Neuronal stem cell (in vitro differentiated cells): ENCODE measurements around the gene BARX2.

Source experiments
- DNase-seq: peaks from one replicate; pipeline ENCODE4 v3.0.0-alpha.2; 2013; ENCODE audit warnings: low spot score
- H2AFZ ChIP-seq: one replicate; pipeline ENCODE4 v1.6.1; 2013; ENCODE audit warnings: mild to moderate bottlenecking, low read length, inconsistent platforms
- H2AK5ac ChIP-seq: 2 replicates; pipeline ENCODE4 v1.6.1; 2013; ENCODE audit warnings: low read depth, mild to moderate bottlenecking, inconsistent platforms, low read length, moderate library complexity, mixed read lengths
- H2BK120ac ChIP-seq: 2 replicates; pipeline ENCODE4 v1.6.1; 2013; ENCODE audit warnings: low read depth, mild to moderate bottlenecking, inconsistent platforms, low read length, moderate library complexity, mixed read lengths
- H2BK12ac ChIP-seq: one replicate; pipeline ENCODE4 v1.6.1; 2013; ENCODE audit warnings: low read length, inconsistent platforms
- H2BK15ac ChIP-seq: 2 replicates; pipeline ENCODE4 v1.6.1; 2013; ENCODE audit warnings: mild to moderate bottlenecking, low read length, inconsistent platforms, mixed read lengths
- H2BK5ac ChIP-seq: one replicate; pipeline ENCODE4 v1.6.1; 2013; ENCODE audit warnings: inconsistent platforms, mild to moderate bottlenecking, low read length, moderate library complexity
- H3K14ac ChIP-seq: one replicate; pipeline ENCODE4 v1.6.1; 2013; ENCODE audit warnings: low read length, inconsistent platforms
- H3K18ac ChIP-seq: 2 replicates; pipeline ENCODE4 v1.6.1; 2013; ENCODE audit warnings: low read length, inconsistent platforms
- H3K23ac ChIP-seq: 2 replicates; pipeline ENCODE4 v1.6.1; 2013; ENCODE audit warnings: low read depth, mild to moderate bottlenecking, mixed read lengths, low read length, inconsistent platforms; ENCODE audit not compliant: poor library complexity
- H3K27ac ChIP-seq: replicated peaks from 3 replicates; pipeline ENCODE4 v1.5.1; 2013; ENCODE audit warnings: low read length, inconsistent platforms
- H3K27me3 ChIP-seq, 3 experiments: 2 replicates each; pipeline ENCODE4 v1.6.1; 2013; ENCODE audit warnings: low read length in 3 of 3, mild to moderate bottlenecking in 2 of 3, inconsistent platforms in 1 of 3, low read depth in 1 of 3, mixed read lengths in 1 of 3, moderate library complexity in 1 of 3; ENCODE audit not compliant: control insufficient read depth in 3 of 3, insufficient read depth in 3 of 3
- H3K36me3 ChIP-seq, 2 donors: replicated peaks in 1 of 2; 2 replicates each; pipeline ENCODE4 v1.6.1; 2013; ENCODE audit warnings: low read length in 2 of 2; ENCODE audit not compliant: control insufficient read depth in 2 of 2, insufficient read depth in 2 of 2
- H3K4ac ChIP-seq: 2 replicates; pipeline ENCODE4 v1.6.1; 2013; ENCODE audit warnings: inconsistent platforms, mild to moderate bottlenecking, low read length, moderate library complexity
- H3K4me1 ChIP-seq, 2 donors: 1 replicate in 1 of 2; 2 replicates in 1 of 2; pipeline ENCODE4 v1.6.1; 2013; ENCODE audit warnings: low read length in 2 of 2, low read depth in 1 of 2; ENCODE audit not compliant: control insufficient read depth in 2 of 2, insufficient read depth in 1 of 2
- H3K4me2 ChIP-seq: one replicate; pipeline ENCODE4 v1.6.1; 2013; ENCODE audit warnings: mild to moderate bottlenecking, low read length, inconsistent platforms; ENCODE audit not compliant: insufficient read depth, poor library complexity, severe bottlenecking
- H3K4me3 ChIP-seq, 2 donors: 2 replicates each; pipeline ENCODE4 v1.5.1; 2013; ENCODE audit warnings: low read length in 2 of 2, mild to moderate bottlenecking in 2 of 2, inconsistent platforms in 1 of 2, moderate library complexity in 1 of 2
- H3K79me1 ChIP-seq: one replicate; pipeline ENCODE4 v1.6.1; 2013; ENCODE audit warnings: low read depth, mild to moderate bottlenecking, inconsistent platforms, low read length, moderate library complexity
- H3K9ac ChIP-seq: one replicate; pipeline ENCODE4 v1.6.1; 2013; ENCODE audit warnings: mild to moderate bottlenecking, low read depth, low read length, inconsistent platforms; ENCODE audit not compliant: poor library complexity
- H3K9me3 ChIP-seq, 2 donors: replicated peaks in 1 of 2; 2 replicates each; pipeline versions ENCODE3 to v1.6.1; 2013; ENCODE audit warnings: low read length in 2 of 2, mild to moderate bottlenecking in 2 of 2, inconsistent platforms in 1 of 2, low read depth in 1 of 2, mixed read lengths in 1 of 2, moderate library complexity in 1 of 2; ENCODE audit not compliant: control insufficient read depth in 2 of 2, insufficient read depth in 1 of 2
- H4K8ac ChIP-seq: one replicate; pipeline ENCODE4 v1.6.1; 2013; ENCODE audit warnings: low read depth, mild to moderate bottlenecking, inconsistent platforms, low read length, moderate library complexity
- H4K91ac ChIP-seq: one replicate; pipeline ENCODE4 v1.6.1; 2013; ENCODE audit warnings: low read length, low read depth, mild to moderate bottlenecking, inconsistent platforms; ENCODE audit not compliant: poor library complexity
- WGBS, 2 donors: extraction: QIAGEN DNeasy Blood & Tissue Kit; methylation state at CpG; one replicate each; pipeline ENCODE4 v1.1.7; 2013; ENCODE audit warnings: missing lambda C conversion rate in 2 of 2, mixed read lengths in 1 of 2; ENCODE audit not compliant: insufficient read length in 2 of 2, insufficient replicate concordance in 1 of 2; ENCODE audit errors: extremely low coverage in 2 of 2; 5-methylcytosine and 5-hydroxymethylcytosine counted together

Gene BARX2

GRCh38 chr11:129359748-129360147 is 15.9 kb upstream of the BARX2 start:
- no CpG with 5 or more reads among the region's 2 CpGs for WGBS, 2 donors
- H3K14ac ChIP-seq, result no peak overlapping the region
- H3K27me3 ChIP-seq, result peaks cover 0 to 8% (median 0%) of the 10 kb centered on the region in 3 experiments
- no peak for DNase-seq
- no peak overlapping the region for H3K4me2 ChIP-seq
- no peak overlapping the region for H2BK120ac ChIP-seq
- no peak overlapping the region for H2AFZ ChIP-seq
- no peak overlapping the region for H3K4me3 ChIP-seq
- H3K27ac ChIP-seq, result no peak overlapping the region
- H2BK12ac ChIP-seq, result no peak overlapping the region
- H3K79me1 ChIP-seq, result no peaks in the 10 kb centered on the region
- H3K4me1 ChIP-seq, result no peaks in the 10 kb centered on the region
- H3K9me3 ChIP-seq, result no peaks in the 10 kb centered on the region
- H3K4ac ChIP-seq, result no peak overlapping the region
- no peaks in the 10 kb centered on the region for H3K36me3 ChIP-seq
- no peak overlapping the region for H2AK5ac ChIP-seq
- no peak overlapping the region for H3K23ac ChIP-seq
- no peak overlapping the region for H2BK15ac ChIP-seq
- no peak overlapping the region for H2BK5ac ChIP-seq
- H3K18ac ChIP-seq, result no peak overlapping the region
- H4K91ac ChIP-seq, result no peak overlapping the region
- H4K8ac ChIP-seq, result no peak overlapping the region
- no peak overlapping the region for H3K9ac ChIP-seq

GRCh38 chr11:129364143-129364654 is 11.4 kb upstream of the BARX2 start:
- no peak overlapping the region for H2BK15ac ChIP-seq
- no peak overlapping the region for H3K27ac ChIP-seq
- no peak overlapping the region for H3K23ac ChIP-seq
- no peak overlapping the region for H2BK120ac ChIP-seq
- no peak overlapping the region for H2AK5ac ChIP-seq
- no peak overlapping the region for H3K4ac ChIP-seq
- H3K14ac ChIP-seq, result no peak overlapping the region
- no peak overlapping the region for H3K18ac ChIP-seq
- H3K4me3 ChIP-seq, result no peak overlapping the region
- DNase-seq, result peak; percentile 87
- H3K4me1 ChIP-seq, result no peaks in the 10 kb centered on the region
- H3K36me3 ChIP-seq, result no peaks in the 10 kb centered on the region
- no peak overlapping the region for H4K8ac ChIP-seq
- H3K9ac ChIP-seq, result no peak overlapping the region
- no peak overlapping the region for H2BK12ac ChIP-seq
- no CpG with 5 or more reads among the region's 19 CpGs for WGBS, 2 donors
- H3K79me1 ChIP-seq, result no peaks in the 10 kb centered on the region
- no peak overlapping the region for H3K4me2 ChIP-seq
- peak overlapping the region; percentile 30 for H2AFZ ChIP-seq
- no peak overlapping the region for H2BK5ac ChIP-seq
- no peak overlapping the region for H4K91ac ChIP-seq
- peaks cover 0 to 39% (median 5%) of the 10 kb centered on the region in 3 experiments for H3K27me3 ChIP-seq
- H3K9me3 ChIP-seq, result no peaks in the 10 kb centered on the region

- H3K14ac ChIP-seq, result no peak overlapping the region
- H3K27ac ChIP-seq, result no peak overlapping the region
- H2BK120ac ChIP-seq, result no peak overlapping the region
- no peaks in the 10 kb centered on the region for H3K4me1 ChIP-seq
- H2BK5ac ChIP-seq, result no peak overlapping the region
- H3K4ac ChIP-seq, result no peak overlapping the region
- H3K4me3 ChIP-seq, result no peak overlapping the region
- H3K23ac ChIP-seq, result no peak overlapping the region
- H2BK15ac ChIP-seq, result no peak overlapping the region
- H3K79me1 ChIP-seq, result no peaks in the 10 kb centered on the region
- no peak overlapping the region for H2AFZ ChIP-seq
- peaks cover 0 to 55% (median 15%) of the 10 kb centered on the region in 3 experiments for H3K27me3 ChIP-seq
- H2BK12ac ChIP-seq, result no peak overlapping the region
- no peak overlapping the region for H3K9ac ChIP-seq
- no peak overlapping the region for H4K91ac ChIP-seq
- H3K18ac ChIP-seq, result no peak overlapping the region
- no peaks in the 10 kb centered on the region for H3K9me3 ChIP-seq
- H3K36me3 ChIP-seq, result no peaks in the 10 kb centered on the region
- no CpG with 5 or more reads among the region's 1 CpG for WGBS, 2 donors
- DNase-seq, result no peak
- no peak overlapping the region for H4K8ac ChIP-seq
- no peak overlapping the region for H2AK5ac ChIP-seq
- no peak overlapping the region for H3K4me2 ChIP-seq
These were observed 9.8 kb upstream of the BARX2 start for GRCh38 chr11:129365816-129366215.

- Histone ChIP-seq H3K4me3 (no peak overlapping the region), H3K27me3 (peaks cover 7 to 66% (median 25%) of the 10 kb centered on the region in 3 experiments)
- no CpG with 5 or more reads among the region's 13 CpGs for WGBS, 2 donors
These were observed 8.7 kb upstream of the BARX2 start for GRCh38 chr11:129366737-129367597.

More at GRCh38 chr11:129366737-129367597, 8.7 kb upstream of the BARX2 start:
- Histone ChIP-seq H2AK5ac (no peak overlapping the region), H2BK15ac (no peak overlapping the region), H3K4ac (no peak overlapping the region), H2BK120ac (no peak overlapping the region), H3K9ac (no peak overlapping the region), H3K9me3 (no peaks in the 10 kb centered on the region), H2BK5ac (no peak overlapping the region), H3K18ac (no peak overlapping the region), H3K14ac (no peak overlapping the region), H2BK12ac (no peak overlapping the region), H4K91ac (no peak overlapping the region), H3K36me3 (no peaks in the 10 kb centered on the region), H2AFZ (no peak overlapping the region), H4K8ac (no peak overlapping the region), H3K27ac (no peak overlapping the region), H3K79me1 (no peaks in the 10 kb centered on the region), H3K4me1 (no peaks in the 10 kb centered on the region), H3K4me2 (no peak overlapping the region), H3K23ac (no peak overlapping the region)
- DNase-seq, result no peak
